ENCODE results near the gene CAMKMT.

- TF ChIP-seq CTCF (IDR thresholded peaks at IDR 0.05 in 2 of 3, conservative IDR thresholded peaks at IDR 0.05 in 1 of 3; ENCODE audit: insufficient read depth in 2 of 3, low read depth in 1 of 3, low read length in 3 of 3) (no peak), MYNN (IDR thresholded peaks at IDR 0.05) (no peak), MYNN (CRISPR knock-in tag; IDR thresholded peaks at IDR 0.05) (no peak), SRSF1 (IDR thresholded peaks at IDR 0.05; ENCODE audit: low read depth, low read length) (no peak), KDM5B (IDR thresholded peaks at IDR 0.05; ENCODE audit: insufficient replicate concordance, low read depth, low read length) (no peak), NKRF (IDR thresholded peaks at IDR 0.05; ENCODE audit: borderline replicate concordance) (no peak), ZNF274 (IDR thresholded peaks at IDR 0.05; ENCODE audit: borderline replicate concordance, low read depth, low read length) (no peak), USF1 (CRISPR knock-in tag; IDR thresholded peaks at IDR 0.05) (no peak), MNT (conservative IDR thresholded peaks at IDR 0.05) (no peak), EZH2 (IDR thresholded peaks at IDR 0.05; ENCODE audit: borderline replicate concordance, low read depth, low read length) (no peak), MAFF (IDR thresholded peaks at IDR 0.05; ENCODE audit: low read length) (no peak), PHF8 (IDR thresholded peaks at IDR 0.05; ENCODE audit: borderline replicate concordance, low read length) (no peak), PML (IDR thresholded peaks at IDR 0.05; ENCODE audit: low read length) (no peak)
Observed at GRCh38 chr2:44490726-44491125, 129.0 kb downstream of the CAMKMT start.
